Vagina (tissue), 2 donors: Measurements from ENCODE around the gene COX18. TPM values are rescaled to one million over a fixed set of nuclear protein-coding genes. Genes with fewer than 3 reads are reported as not detected.

Experiments used
- DNase-seq, 2 donors: peaks; one replicate each; pipeline ENCODE4 v3.0.0-alpha.2; 2017; ENCODE audit errors: extremely low spot score in 2 of 2
- H3K27ac ChIP-seq: fragments of 200-600 bp; sonication (generic); one replicate; pipeline ENCODE4 v1.5.1; 2019
- H3K27me3 ChIP-seq: fragments of 200-600 bp; sonication (generic); one replicate; pipeline ENCODE4 v1.5.1; 2019
- H3K36me3 ChIP-seq, 2 donors: fragments of 200-600 bp; sonication (generic); one replicate each; pipeline ENCODE4 v1.5.1; 2017 to 2019
- H3K4me1 ChIP-seq: fragments of 200-600 bp; sonication (generic); one replicate; pipeline ENCODE4 v1.5.1; 2019
- H3K4me3 ChIP-seq, 2 donors: fragments of 200-600 bp; sonication (generic); 1 replicate in 1 of 2; 2 replicates in 1 of 2; pipeline ENCODE4 v1.5.1; 2016 to 2019
- H3K9me3 ChIP-seq: fragments of 200-600 bp; sonication (generic); one replicate; pipeline ENCODE4 v1.5.1; 2019
- POLR2A ChIP-seq, 2 donors: fragments of 450-650 bp; IDR thresholded peaks; one replicate each; pipeline ENCODE4 v1.6.1; 2017; ENCODE audit warnings: antibody characterized with exemption in 2 of 2, mild to moderate bottlenecking in 2 of 2, moderate library complexity in 2 of 2
- POLR2AphosphoS5 ChIP-seq, 2 donors: sonication (generic); formaldehyde crosslinking; IDR thresholded peaks; one replicate each; pipeline ENCODE4 v1.9.0; 2017; ENCODE audit warnings: antibody characterized with exemption in 2 of 2, mild to moderate bottlenecking in 2 of 2, low read depth in 1 of 2; ENCODE audit not compliant: insufficient read depth in 1 of 2
- intact Hi-C: fragments of 100-400 bp; cut with DNase I; formaldehyde crosslinking; loops from one replicate; pipeline ENCODE4 v1.15.1; 2023
- total RNA-seq: library from RNA; depleted of rRNA; stranded (reverse); fragments of >200 nt; gene quantifications from one replicate; pipeline ENCODE4 v1.2.3, GENCODE V29; 2016
- TF ChIP-seq, protein P1 (sequence below), 3 experiments: fragments of 450-650 bp in 2 of 3; fragments of 200-600 bp in 1 of 3; sonication (generic) in 1 of 3; IDR thresholded peaks; one replicate each; pipeline ENCODE4 v1.5.1; 2017 to 2019; ENCODE audit warnings: antibody characterized with exemption in 3 of 3, mild to moderate bottlenecking in 2 of 3, moderate library complexity in 2 of 3

Gene COX18
- total RNA-seq, 1 donor from 2014 or later: 12.8 TPM

DNA sequence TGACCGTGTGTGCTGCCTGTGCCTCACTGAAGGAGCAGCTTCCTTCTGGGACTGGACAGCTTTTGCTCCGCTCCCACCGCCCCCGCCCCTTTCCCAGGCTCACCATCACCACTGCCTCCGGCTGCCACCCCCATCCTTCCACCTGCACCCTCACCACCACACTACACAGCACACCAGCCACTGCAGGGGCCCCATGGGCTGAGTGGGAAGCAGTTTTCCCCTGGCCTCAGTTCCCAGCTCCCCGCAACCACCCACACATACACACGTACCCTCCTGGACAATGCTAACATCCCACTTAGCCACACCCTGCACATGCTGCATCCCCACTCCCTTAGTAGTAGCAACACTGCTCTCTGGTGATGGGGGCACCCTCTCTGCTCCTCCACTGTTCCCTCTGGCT, 29.6 kb upstream of the COX18 start:
- Histone ChIP-seq H3K4me3 (no peak overlapping the region), H3K4me1 (no peaks in the 10 kb centered on the region), H3K36me3 (peaks cover 0 to 73% of the 10 kb centered on the region in 2 donors), H3K27me3 (no peaks in the 10 kb centered on the region), H3K27ac (no peak overlapping the region), H3K9me3 (no peaks in the 10 kb centered on the region)
- TF ChIP-seq POLR2A (IDR thresholded peaks at IDR 0.05) (no peak), POLR2AphosphoS5 (IDR thresholded peaks at IDR 0.05; ENCODE audit: insufficient read depth in 1 of 2, low read depth in 1 of 2) (no peak)
- TF ChIP-seq, protein P1, sequence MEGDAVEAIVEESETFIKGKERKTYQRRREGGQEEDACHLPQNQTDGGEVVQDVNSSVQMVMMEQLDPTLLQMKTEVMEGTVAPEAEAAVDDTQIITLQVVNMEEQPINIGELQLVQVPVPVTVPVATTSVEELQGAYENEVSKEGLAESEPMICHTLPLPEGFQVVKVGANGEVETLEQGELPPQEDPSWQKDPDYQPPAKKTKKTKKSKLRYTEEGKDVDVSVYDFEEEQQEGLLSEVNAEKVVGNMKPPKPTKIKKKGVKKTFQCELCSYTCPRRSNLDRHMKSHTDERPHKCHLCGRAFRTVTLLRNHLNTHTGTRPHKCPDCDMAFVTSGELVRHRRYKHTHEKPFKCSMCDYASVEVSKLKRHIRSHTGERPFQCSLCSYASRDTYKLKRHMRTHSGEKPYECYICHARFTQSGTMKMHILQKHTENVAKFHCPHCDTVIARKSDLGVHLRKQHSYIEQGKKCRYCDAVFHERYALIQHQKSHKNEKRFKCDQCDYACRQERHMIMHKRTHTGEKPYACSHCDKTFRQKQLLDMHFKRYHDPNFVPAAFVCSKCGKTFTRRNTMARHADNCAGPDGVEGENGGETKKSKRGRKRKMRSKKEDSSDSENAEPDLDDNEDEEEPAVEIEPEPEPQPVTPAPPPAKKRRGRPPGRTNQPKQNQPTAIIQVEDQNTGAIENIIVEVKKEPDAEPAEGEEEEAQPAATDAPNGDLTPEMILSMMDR (IDR thresholded peaks at IDR 0.05): no peak
- no peak for DNase-seq
- intact Hi-C loops: no loop called here

DNA sequence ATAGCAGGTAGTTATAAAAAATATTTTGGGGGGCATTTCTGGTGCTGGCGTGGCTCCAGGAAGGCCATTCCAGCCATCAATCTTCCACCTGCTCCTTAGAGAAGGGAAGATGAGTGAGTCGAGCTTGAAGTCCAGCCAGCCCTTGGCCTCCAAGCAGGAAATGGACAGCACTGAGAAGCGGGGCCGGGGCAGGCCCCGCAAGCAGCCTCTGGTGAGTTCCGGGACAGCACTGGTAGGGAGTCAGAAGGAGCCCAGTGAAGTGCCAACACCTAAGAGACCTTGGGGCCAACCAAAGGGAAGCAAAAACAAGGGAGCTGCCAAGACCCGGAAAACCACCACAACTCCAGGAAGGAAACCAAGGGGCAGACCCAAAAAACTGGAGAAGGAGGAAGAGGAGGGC, 29.2 kb upstream of the COX18 start:
- DNase-seq: no peak
- Histone ChIP-seq H3K27ac (no peak overlapping the region), H3K4me3 (no peak overlapping the region), H3K9me3 (no peaks in the 10 kb centered on the region), H3K36me3 (peaks cover 0 to 77% of the 10 kb centered on the region in 2 donors), H3K27me3 (no peaks in the 10 kb centered on the region), H3K4me1 (no peaks in the 10 kb centered on the region)
- no peak for TF ChIP-seq POLR2A (IDR thresholded peaks at IDR 0.05)
- TF ChIP-seq, protein P1 (IDR thresholded peaks at IDR 0.05): no peak
- no peak for TF ChIP-seq POLR2AphosphoS5 (IDR thresholded peaks at IDR 0.05; ENCODE audit: insufficient read depth in 1 of 2, low read depth in 1 of 2)
- intact Hi-C loops: no loop called here

DNA sequence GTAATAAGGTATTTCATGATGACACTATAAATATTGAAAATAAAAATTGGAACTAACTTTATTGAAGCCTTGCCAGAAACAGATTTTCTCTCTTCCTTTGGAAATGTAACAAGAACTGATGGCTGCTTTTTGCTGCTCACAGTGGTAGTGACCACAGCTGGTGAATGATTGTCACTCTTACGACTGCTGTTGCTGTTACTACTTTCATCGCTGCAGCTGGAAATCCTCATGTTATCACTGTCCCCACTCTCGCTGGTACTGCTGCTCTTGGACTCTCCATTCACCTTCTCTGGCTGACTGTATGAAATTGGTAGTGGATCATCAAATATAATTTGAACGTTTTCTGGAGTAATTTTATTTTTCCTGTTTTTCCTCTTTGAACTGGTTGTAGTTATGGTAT, 28.5 kb upstream of the COX18 start:
- no peak overlapping the region for H3K4me3 ChIP-seq
- H3K27ac ChIP-seq: no peak overlapping the region
- no peaks in the 10 kb centered on the region for H3K9me3 ChIP-seq
- DNase-seq: no peak
- TF ChIP-seq POLR2A (IDR thresholded peaks at IDR 0.05) (no peak), POLR2AphosphoS5 (IDR thresholded peaks at IDR 0.05; ENCODE audit: insufficient read depth in 1 of 2, low read depth in 1 of 2) (no peak)
- TF ChIP-seq, protein P1 (IDR thresholded peaks at IDR 0.05): no peak
- H3K27me3 ChIP-seq: no peaks in the 10 kb centered on the region
- intact Hi-C loops: no loop called here
- peaks cover 0 to 83% of the 10 kb centered on the region in 2 donors for H3K36me3 ChIP-seq
- H3K4me1 ChIP-seq: no peaks in the 10 kb centered on the region

DNA sequence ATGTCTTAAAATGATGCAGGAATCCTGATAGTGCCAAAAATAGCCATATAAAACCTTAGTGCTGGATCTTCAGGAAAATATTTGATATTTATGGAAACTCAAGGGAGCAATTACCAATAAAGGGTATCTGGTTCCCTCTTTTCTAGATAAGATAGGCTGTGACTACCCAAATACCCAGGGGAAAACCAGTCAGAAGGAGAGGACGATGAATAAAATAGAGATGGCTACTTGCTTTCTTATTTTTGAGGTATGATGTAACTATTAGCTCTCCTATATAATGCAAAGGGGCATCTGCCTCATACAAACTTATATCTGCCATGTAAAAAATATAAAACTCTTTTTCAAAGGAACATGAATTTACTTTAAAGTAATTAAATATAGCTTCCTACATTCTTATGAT, 23.4 kb upstream of the COX18 start:
- peaks cover 0 to 68% of the 10 kb centered on the region in 2 donors for H3K36me3 ChIP-seq
- intact Hi-C loops: no loop called here

DNA sequence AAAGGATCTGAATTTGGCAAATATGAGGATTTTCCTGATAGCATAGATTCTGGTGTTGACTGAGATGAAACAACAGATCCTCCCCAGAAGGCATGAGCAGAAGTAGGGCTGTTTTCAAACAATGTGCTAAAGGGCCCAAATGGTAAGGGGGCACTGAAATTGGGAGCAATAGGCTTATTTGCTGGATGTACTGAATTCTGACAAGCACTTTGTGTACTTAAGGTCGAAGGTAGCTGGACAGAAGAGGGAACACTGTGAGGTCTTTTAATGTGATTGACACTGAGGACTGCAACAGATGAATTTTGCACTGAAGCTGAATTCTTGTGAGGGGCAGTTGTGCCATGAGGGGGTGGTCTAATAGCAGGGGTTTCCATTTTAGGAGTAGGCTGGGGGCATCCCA, 21.2 kb upstream of the COX18 start:
- Histone ChIP-seq H3K27ac (no peak overlapping the region), H3K27me3 (no peaks in the 10 kb centered on the region), H3K9me3 (no peaks in the 10 kb centered on the region), H3K4me1 (peaks cover 11% of the 10 kb centered on the region), H3K4me3 (no peak overlapping the region), H3K36me3 (peaks cover 0 to 47% of the 10 kb centered on the region in 2 donors)
- intact Hi-C loops: no loop called here
- no peak for DNase-seq
- TF ChIP-seq POLR2AphosphoS5 (IDR thresholded peaks at IDR 0.05; ENCODE audit: insufficient read depth in 1 of 2, low read depth in 1 of 2) (no peak), POLR2A (IDR thresholded peaks at IDR 0.05) (no peak)
- TF ChIP-seq, protein P1 (IDR thresholded peaks at IDR 0.05): no peak

More for the DNA sequence above, 23.4 kb upstream of the COX18 start:
- Histone ChIP-seq H3K27ac (no peak overlapping the region), H3K27me3 (no peaks in the 10 kb centered on the region), H3K4me1 (peaks cover under 1% of the 10 kb centered on the region), H3K9me3 (no peaks in the 10 kb centered on the region), H3K4me3 (no peak overlapping the region)
- TF ChIP-seq, protein P1 (IDR thresholded peaks at IDR 0.05): no peak
- no peak for TF ChIP-seq POLR2A (IDR thresholded peaks at IDR 0.05)
- no peak for TF ChIP-seq POLR2AphosphoS5 (IDR thresholded peaks at IDR 0.05; ENCODE audit: insufficient read depth in 1 of 2, low read depth in 1 of 2)
- no peak for DNase-seq
